NCI-H187 treated with DMSO at 0.1 percent for 48 hours (cell line): ENCODE data around the gene LRBA.

Experiments
- DNase-seq: peaks from one replicate; lab custom pipeline; 2025; lab: John Stamatoyannopoulos, UW

Gene LRBA

GRCh38 chr4:150238591-150238990, 776.5 kb downstream of the LRBA start:
- no peak for DNase-seq

GRCh38 chr4:150237110-150237872, 777.8 kb downstream of the LRBA start:
- DNase-seq: no peak

GRCh38 chr4:150236626-150237025, 778.5 kb downstream of the LRBA start:
- DNase-seq: no peak

- DNase-seq: no peak
Observed at GRCh38 chr4:150235808-150236271, 779.2 kb downstream of the LRBA start.

- no peak for DNase-seq
Observed at GRCh38 chr4:150235317-150235716, 779.8 kb downstream of the LRBA start.

GRCh38 chr4:150234246-150234645, 780.8 kb downstream of the LRBA start:
- no peak for DNase-seq

- no peak for DNase-seq
Observed at GRCh38 chr4:150232029-150232428, 783.1 kb downstream of the LRBA start.

GRCh38 chr4:150231107-150231770, 783.8 kb downstream of the LRBA start:
- DNase-seq: no peak

GRCh38 chr4:150230561-150230960, 784.5 kb downstream of the LRBA start:
- no peak for DNase-seq

- no peak for DNase-seq
Observed at GRCh38 chr4:150229520-150229919, 785.6 kb downstream of the LRBA start.

GRCh38 chr4:150224896-150225591, 790.0 kb downstream of the LRBA start:
- no peak for DNase-seq

GRCh38 chr4:150219841-150220240, 795.2 kb downstream of the LRBA start:
- no peak for DNase-seq

- DNase-seq: no peak
Observed at GRCh38 chr4:150218447-150218846, 796.6 kb downstream of the LRBA start.

- no peak for DNase-seq
Observed at GRCh38 chr4:150217808-150218207, 797.3 kb downstream of the LRBA start.

- DNase-seq: no peak
Observed at GRCh38 chr4:150217192-150217591, 797.9 kb downstream of the LRBA start.

GRCh38 chr4:150216726-150217125, 798.4 kb downstream of the LRBA start:
- no peak for DNase-seq

GRCh38 chr4:150215601-150216000, 799.5 kb downstream of the LRBA start:
- no peak for DNase-seq
